HG03103 (cell line): Measurements from ENCODE around the gene PRKCZ.

Experiments
- ATAC-seq: cut with Tn5 transposase; IDR thresholded peaks from one replicate; pipeline ENCODE4 v1.9.1; 2021; ENCODE audit warnings: low read depth; ENCODE audit not compliant: unreplicated experiment

PRKCZ gene

DNA sequence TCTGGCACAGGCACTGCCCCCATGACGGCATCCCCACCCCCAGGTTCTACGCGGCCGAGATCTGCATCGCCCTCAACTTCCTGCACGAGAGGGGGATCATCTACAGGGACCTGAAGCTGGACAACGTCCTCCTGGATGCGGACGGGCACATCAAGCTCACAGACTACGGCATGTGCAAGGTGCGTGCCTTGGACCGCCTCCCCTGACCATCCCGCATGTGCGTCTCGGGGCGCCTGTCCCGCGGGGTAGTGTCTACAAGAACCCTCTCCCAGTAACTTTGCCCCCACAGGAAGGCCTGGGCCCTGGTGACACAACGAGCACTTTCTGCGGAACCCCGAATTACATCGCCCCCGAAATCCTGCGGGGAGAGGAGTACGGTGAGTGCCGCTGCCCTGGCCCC, 121.8 kb downstream of the PRKCZ start:
- no peak for ATAC-seq

DNA sequence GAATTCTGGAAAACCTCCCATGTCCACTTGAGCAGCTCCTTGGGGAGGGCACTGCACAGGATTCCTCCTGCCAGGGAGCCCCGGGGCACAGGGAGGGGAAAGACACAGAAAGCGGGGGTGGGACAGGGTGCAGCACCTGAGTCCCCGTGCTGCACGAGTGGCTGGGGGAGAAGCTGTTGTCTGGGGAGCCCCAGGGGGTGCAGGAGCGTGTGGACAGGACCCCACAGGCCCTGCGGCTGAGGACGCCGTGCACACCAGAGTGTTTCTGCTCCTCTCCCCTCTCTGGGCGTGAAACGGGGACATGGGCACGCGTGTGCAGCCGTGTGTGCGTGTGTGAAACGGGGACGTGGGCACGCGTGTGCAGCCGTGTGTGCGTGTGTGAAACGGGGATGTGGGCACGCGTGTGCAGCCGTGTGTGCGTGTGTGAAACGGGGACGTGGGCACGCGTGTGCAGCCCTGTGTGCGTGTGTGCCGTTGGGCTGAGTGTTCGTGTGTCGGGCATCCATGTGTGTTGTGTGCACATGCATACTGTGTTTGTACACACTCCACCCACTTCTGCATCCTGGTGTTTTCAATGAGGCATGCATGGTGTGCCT, 122.4 kb downstream of the PRKCZ start:
- no peak for ATAC-seq

DNA sequence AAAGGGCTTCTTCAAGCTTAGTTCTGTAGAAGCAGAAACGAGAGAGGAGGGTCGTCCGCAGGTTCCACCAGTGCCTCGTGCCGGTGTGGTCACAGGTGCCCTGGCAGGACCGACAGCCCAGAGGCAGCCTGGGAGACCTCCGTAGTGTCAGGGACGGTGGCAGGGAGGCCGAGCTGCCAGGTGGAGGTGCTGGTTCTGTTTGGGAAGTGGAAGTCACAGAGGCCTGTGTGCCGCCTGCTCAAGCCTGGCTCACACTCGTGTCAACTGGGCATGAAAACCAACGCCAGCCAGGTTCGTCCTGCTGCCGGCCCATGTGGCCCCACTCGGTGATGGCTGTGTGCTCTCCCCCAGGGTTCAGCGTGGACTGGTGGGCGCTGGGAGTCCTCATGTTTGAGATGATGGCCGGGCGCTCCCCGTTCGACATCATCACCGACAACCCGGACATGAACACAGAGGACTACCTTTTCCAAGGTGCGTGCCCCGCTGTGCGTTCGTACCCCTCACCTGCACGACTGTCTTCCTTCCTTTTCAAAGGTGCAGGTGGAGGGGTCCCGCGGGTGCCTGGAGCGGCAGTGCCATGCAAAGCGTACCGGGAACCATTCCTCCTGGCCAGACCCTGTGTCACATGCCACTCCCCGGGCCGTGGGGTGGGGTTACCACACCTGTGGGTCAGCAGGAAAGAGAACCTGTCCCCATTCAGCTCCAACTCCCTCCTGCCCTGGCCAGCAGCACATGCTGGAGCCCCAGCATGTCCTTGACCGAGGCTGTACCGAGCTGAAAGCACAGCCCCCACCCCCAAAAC, 123.5 kb downstream of the PRKCZ start:
- ATAC-seq: no peak

DNA sequence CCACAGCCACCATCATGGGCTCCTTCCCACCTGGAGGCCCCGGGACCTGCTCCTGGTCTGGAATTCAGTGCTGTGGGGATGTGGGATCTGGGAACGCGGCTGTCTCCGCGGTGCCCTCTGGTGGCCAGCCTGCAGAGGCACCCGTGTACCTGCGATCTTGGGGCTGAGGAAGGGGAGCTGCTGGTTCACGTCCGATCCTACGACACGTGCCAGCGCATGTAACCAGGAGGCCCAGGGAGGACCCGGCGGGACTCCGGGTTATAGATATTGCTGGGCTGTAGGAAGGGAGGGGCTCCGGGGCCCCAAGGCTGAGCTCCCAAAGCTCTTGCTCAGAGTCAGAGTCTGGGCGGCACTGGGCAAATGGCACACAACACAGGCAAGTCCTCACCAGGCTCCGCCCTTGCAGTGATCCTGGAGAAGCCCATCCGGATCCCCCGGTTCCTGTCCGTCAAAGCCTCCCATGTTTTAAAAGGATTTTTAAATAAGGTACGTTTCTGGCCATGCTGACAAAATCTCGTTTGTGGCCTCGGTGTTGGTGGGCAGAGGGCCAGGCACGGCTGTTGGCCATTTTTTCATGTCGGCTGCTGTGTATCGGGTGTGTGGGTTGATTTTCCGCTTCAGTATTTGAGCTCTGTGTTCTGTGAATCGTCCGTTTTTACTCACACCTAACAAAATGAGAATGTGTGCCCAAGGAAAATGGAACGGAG, 124.3 kb downstream of the PRKCZ start:
- ATAC-seq: no peak

DNA sequence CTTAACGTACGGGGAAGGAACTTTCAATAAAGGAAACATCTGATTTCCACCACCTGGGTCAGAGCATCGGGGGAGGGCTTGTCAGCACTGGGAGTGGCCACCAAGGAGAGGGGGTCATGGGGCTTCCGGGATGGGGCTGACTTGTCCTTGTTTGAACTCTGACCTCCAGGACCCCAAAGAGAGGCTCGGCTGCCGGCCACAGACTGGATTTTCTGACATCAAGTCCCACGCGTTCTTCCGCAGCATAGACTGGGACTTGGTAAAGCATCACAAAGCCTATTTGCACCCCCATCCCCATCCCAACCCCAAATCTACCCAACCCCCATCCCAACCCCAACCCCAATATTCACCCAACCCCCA, 124.8 kb downstream of the PRKCZ start:
- ATAC-seq: no peak

DNA sequence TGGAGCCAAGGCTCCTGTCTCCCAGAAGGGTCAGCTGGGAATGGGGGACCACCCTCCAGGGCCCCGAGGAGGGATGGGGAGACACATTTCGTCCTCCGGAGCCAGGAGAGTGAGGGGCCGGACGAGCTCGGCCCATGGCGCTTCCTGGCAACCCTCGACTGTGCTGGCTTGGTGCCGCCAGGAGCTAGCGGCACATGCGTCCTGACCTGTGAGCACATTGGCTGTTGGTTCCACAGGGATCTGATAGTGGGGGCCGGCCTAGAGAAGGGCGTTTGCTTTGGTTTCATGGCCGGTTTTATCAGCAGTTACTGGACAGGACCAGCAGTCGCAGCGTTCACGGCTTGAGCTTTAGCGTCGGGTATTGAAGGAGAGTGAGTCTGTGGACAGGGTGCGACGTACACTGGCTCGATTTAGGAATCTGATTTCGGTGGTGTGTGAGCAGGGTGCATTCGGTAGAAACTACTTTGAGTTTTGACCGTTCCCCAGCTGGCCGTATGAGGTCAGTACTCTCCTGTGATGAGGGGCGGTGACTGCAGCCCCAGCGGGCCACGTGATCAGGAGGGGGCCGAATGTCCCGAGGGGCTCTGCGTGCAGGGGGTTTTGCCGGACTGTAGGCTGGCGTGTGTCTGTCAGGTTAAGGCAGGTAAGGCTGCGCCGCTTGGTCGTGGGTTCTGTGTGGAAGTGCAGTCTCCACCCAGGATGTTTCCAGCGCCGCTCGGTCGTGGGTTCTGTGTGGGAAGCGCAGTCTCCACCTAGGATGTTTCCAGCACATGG, 125.7 kb downstream of the PRKCZ start:
- no peak for ATAC-seq

DNA sequence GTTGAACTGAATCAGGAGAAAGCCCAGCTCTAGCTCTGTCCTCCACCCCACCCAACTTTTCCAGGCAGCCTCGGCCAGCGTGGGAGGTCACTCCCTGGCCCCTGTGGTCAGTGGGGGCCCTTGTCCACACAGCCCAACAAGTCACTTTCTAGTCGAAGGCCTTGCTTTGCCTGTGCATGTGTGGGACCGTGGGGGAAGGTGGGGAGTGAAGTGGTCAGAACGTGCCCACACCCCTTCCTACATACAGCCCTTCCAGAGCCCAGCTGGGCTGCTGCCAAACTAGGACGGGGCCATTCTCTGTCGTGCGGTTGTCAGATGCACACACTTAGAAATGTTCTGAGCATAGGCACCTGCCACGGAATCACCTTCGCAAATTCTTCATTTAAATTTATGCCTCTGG, 126.4 kb downstream of the PRKCZ start:
- no peak for ATAC-seq

DNA sequence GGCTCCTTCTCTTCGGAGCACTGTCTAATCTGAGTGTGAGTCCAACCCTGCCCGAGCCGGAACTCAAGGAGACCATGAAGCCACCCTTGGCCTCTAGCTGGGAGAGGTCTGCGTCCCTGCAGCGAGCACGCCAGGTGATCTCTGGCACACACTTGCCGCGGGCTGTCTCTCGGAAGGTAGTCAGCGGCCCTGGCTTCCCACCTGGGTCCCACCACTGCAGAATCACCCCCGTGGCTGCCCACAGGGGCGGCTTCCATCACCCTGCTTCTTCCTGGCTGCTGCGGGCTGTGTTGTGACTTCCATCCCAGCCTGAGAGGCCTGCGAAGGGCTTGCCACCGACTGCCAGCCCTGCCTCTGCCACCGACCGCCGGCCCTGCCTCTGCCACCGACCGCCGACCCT, 127.3 kb downstream of the PRKCZ start:
- ATAC-seq: no peak

DNA sequence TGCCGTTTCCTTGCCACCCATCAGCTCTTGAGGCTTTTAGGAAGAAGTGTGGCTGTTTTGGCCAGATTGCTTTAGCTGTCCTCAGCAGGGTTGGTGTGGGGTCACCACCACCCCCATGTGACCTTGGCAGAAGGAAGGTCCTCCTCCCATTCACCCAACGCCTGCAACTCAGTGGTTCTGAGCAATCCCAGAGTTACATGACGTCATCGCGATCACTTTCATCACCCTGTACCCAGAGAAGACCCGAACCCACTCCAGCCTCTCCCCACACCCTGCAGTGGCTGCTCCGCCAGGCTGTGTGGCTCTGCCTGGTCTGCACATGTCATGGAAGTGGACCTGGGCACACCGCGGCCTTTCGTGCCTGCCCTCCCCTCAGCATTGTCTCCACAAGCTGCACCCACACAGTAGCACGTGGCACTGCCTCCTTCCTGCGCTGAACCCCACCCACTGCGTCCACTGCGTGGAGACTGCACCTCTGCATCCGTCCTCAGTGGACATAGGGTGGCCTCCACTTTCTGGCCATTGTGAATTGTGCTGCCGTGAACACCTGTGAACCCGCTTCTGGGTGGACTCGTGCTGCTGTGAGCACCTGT, 127.8 kb downstream of the PRKCZ start:
- ATAC-seq: no peak

DNA sequence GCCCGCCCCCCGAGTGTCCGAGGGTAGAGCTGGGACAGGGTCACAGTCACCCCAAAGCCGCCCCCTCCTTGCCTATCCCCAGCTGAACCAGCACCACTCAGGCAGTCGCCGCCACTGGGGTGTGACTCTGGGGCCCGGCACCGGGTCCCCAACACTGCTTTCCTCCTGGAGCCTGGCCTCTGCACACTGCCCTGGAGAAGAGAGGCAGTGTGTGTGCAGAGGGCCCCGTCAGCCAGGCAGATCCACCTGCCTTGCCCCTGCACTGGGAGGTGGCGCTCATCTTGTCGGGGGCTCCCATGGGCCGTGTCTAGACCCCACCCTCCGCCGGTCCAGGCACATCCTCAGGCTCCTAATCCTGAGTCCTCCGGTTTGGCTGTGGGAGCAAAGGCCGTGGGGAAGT, 128.7 kb downstream of the PRKCZ start:
- ATAC-seq: no peak

DNA sequence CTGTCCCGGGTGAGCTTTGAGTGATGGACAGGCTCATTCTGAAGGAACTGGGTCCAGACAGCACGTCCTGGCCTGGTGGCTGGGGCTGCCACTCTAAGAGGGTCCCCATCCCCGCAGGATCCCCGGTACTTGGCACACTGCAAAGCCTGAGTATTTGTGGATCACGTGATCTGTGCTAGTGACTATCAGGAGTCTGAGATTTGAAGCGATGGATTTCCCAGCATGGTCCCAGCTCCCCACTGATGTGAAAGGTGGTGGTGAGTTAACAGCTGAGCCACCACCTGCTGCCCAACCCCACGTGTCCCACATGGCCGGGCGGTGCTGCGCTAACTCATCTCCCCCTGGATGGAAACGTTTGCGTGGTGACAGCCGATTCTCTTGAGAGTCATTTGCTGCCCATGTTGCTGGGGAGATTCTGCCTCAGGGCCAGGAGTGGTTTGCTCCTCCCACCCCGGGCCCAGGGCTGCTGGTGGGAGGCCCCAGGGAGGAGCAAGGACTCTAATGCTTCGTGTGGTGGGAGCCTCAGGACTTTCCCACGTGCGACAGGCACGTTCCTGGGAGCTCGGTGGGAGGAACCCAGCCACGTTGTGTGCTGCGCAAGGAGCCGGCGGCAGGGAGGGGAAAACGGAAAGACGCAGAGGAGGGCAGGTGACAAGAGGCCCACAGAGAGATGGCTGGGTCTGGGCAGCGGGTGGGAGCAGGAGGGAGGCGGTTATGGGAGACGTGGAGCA, 129.2 kb downstream of the PRKCZ start:
- no peak for ATAC-seq

DNA sequence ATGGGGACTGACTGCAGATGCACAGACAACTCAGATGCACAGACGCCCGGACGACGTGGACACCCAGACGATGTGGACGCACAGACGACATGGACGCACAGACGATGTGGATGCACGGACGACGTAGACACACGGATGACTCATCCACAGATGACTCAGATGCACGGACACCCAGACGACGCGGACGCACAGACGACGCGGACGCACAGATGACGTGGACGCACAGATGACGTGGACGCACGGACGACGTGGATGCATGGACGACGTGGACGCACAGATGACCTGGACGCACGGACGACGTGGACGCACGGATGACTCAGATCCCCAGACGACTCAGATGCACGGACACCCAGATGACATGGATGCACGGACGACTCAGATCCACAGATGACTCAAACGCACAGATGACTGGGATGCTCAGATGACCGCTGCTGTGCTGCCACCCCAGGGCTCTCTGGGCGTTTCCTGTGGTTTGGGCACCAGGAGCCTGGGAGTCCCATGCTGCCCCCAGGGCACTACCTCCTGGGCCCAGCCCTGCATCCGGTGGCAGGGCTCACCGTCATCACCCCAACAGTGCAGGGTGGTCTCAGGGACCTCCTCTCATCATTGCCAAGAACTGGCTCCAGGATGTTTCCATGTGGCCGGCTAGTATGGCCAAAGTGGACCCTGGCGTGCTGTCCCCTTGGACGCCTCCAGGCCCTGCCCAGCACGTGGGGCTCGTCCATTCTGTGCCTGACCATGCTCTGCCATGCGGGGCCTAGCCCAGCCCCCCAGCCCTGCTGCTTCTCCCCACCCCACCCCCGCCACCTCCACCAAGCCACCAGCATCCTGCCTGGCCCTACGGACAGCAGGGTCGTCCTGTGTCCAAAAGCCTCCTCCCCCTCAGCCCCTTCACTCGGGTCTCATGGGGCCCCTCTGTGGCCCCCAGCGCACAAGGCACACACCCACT, 130.4 kb downstream of the PRKCZ start:
- ATAC-seq: no peak

DNA sequence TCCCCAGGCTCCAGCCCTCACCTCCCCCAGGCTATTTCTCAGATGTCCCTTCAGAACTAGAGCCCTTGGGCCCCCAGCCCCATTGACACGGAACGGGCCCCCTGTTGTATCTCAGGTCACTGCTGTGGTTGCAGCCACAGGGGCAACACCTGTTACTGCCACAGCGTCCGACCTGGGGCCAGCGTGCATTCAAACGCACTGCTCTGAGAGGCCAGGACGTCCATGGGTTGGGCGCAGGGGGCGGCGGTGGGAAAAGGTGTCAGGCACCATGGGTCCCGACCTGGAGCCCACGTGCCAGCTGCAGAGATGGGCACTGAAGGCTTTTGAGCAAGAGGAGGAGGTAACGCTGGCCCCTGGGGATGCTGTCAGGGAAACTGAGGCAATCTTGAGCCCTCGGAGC, 131.1 kb downstream of the PRKCZ start:
- ATAC-seq: no peak

DNA sequence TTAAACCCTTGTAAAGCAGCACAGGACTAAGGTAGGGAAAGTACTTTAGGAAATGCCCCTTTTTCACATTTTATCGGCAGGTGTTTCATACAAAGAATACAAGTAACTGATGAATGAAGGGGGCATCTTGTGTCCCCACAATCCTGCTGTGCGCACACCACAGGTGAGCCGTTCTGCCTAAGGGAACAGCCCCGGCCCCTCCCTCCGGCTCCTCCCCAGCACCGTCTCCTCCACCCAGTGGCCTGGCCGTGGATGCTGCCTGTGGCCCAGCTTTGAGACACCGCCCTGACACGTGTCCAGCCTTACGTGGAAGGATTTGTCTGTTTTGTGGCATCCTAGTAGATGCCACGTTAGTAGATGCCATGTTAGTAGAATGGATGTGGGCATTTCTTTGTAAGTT, 131.5 kb downstream of the PRKCZ start:
- no peak for ATAC-seq

DNA sequence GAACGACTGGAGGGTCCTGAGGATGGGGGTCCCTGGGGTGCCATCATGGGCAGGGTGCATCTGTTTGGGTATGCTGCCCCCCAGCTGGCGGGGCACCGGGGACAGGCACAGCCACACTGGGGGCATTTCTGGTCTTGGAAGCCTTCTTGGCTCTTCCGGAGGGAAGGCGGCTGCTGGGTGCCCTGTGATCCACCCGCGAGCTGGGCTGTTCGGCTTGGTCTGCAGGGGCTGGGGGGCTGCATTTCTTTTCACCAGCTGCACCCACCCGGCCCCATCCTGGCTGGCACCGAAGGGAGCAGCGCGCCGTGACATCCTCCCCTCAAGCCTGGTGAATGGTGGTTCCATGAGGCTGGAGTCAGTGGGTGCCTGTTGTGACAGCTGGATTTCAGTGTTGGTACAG, 132.2 kb downstream of the PRKCZ start:
- no peak for ATAC-seq

DNA sequence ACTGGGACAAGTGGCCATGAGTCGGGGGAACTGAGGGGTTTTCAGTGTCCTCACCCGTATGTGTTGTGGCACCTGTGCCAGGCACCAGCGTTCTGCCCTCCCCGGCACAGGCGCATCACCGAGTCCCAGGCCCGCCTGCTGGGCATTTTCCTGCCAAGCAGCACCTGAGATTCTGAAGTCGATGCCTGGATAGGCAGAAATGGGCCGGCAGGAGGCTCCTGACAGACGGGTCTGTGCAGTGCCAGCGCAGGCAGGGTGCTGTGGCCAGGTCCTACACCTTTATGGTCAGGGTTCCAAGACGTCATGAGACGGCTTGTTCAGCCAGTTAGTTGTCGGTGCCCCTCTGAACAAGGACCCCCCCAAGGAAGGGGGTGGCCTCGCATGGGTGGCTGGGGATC, 133.7 kb downstream of the PRKCZ start:
- ATAC-seq: no peak

DNA sequence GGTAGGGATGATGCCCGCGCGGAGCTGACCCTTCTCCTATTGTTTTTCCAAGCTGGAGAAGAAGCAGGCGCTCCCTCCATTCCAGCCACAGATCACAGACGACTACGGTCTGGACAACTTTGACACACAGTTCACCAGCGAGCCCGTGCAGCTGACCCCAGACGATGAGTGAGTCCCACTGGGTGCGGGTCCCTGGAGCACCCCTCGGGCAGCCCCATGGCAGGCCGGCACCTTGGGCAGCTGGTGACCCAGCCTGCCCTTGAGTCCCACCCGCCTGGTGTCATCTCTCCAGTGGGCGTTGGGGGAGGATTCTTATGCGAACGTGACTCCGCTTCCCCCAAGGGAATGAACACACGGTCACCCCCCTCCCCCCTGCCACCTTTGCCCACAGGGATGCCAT, 134.3 kb downstream of the PRKCZ start:
- no peak for ATAC-seq

DNA sequence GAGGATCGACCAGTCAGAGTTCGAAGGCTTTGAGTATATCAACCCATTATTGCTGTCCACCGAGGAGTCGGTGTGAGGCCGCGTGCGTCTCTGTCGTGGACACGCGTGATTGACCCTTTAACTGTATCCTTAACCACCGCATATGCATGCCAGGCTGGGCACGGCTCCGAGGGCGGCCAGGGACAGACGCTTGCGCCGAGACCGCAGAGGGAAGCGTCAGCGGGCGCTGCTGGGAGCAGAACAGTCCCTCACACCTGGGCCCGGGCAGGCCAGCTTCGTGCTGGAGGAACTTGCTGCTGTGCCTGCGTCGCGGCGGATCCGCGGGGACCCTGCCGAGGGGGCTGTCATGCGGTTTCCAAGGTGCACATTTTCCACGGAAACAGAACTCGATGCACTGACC, 134.7 kb downstream of the PRKCZ start:
- no peak for ATAC-seq
